ENCODE results near the gene NDUFS8. TPM values are rescaled to one million over a fixed set of nuclear protein-coding genes. Genes with fewer than 3 reads are reported as not detected.

Gene NDUFS8
- total RNA-seq, 1 donor from 2014 or later = 143 TPM

- no peak for TF ChIP-seq CTCF (IDR thresholded peaks at IDR 0.05)
- DNase-seq (ENCODE audit: extremely low spot score, unreplicated experiment) = no peak
- Mint-ChIP-seq H3K9me3 (ENCODE audit: unreplicated experiment) (peaks cover 5% of the 10 kb centered on the region), H3K4me1 (ENCODE audit: unreplicated experiment) (peaks cover 52% of the 10 kb centered on the region), H3K4me3 (ENCODE audit: unreplicated experiment) (no peak overlapping the region), H3K27ac (ENCODE audit: unreplicated experiment) (peak overlapping the region; percentile 96), H3K36me3 (ENCODE audit: unreplicated experiment) (peaks cover 8% of the 10 kb centered on the region), H3K27me3 (ENCODE audit: unreplicated experiment) (no peaks in the 10 kb centered on the region)
Measured at GRCh38 chr11:68027667-68028066, 2.8 kb upstream of the NDUFS8 start.

DNA sequence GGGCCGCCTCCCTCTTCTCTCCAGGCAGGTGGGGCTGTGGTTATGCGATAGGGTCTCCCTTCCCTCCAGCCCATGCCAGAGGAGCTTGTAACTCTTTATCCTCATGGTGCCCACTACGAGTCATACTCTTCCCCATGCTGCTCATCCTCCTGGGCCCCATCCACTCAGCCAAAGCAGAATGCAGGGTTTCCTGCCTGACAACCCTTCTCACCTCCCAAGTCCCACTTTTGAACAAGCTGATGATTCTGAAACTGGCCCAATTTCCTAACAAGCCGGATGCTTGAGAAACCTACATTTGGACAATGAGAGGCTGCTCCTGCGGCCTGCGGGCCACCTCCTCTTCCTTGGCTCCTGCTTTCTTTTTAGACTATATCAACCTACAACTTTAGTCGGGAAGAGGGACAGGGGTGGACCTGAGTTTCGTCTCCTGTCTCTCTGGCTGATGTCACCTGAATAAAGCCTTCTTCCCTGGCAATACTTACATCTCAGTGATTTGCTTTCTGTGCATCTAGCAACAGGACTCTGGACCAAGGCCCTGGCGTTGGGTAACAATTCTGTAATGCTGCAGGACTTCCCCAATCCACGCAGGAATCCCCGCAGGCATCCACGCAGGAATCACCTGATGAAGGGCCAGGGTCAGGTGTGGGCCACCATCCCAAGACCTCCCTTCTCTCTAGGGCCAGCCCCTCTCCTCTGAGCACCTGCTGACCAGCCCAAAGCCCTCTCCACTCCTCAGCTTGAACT lies 1.5 kb upstream of the NDUFS8 start:
- peak overlapping the region; percentile 95 for H3K4me3 Mint-ChIP-seq (ENCODE audit: unreplicated experiment)
- peaks cover 5% of the 10 kb centered on the region for H3K9me3 Mint-ChIP-seq (ENCODE audit: unreplicated experiment)
- peaks cover 52% of the 10 kb centered on the region for H3K4me1 Mint-ChIP-seq (ENCODE audit: unreplicated experiment)
- no peaks in the 10 kb centered on the region for H3K27me3 Mint-ChIP-seq (ENCODE audit: unreplicated experiment)
- DNase-seq (ENCODE audit: extremely low spot score, unreplicated experiment) = no peak
- TF ChIP-seq CTCF (IDR thresholded peaks at IDR 0.05) = no peak
- H3K27ac Mint-ChIP-seq (ENCODE audit: unreplicated experiment) = peak overlapping the region; percentile 96
- H3K36me3 Mint-ChIP-seq (ENCODE audit: unreplicated experiment) = peaks cover 8% of the 10 kb centered on the region

- no peaks in the 10 kb centered on the region for H3K36me3 Mint-ChIP-seq (ENCODE audit: unreplicated experiment)
- peaks cover 50% of the 10 kb centered on the region for H3K4me1 Mint-ChIP-seq (ENCODE audit: unreplicated experiment)
- peak overlapping the region; percentile 83 for H3K27ac Mint-ChIP-seq (ENCODE audit: unreplicated experiment)
- no peak for DNase-seq (ENCODE audit: extremely low spot score, unreplicated experiment)
- H3K9me3 Mint-ChIP-seq (ENCODE audit: unreplicated experiment) = no peaks in the 10 kb centered on the region
- peak overlapping the region; percentile 95 for H3K4me3 Mint-ChIP-seq (ENCODE audit: unreplicated experiment)
- H3K27me3 Mint-ChIP-seq (ENCODE audit: unreplicated experiment) = no peaks in the 10 kb centered on the region
- no peak for TF ChIP-seq CTCF (IDR thresholded peaks at IDR 0.05)
Measured at GRCh38 chr11:68031144-68031464, 623 bp downstream of the NDUFS8 start.

DNA sequence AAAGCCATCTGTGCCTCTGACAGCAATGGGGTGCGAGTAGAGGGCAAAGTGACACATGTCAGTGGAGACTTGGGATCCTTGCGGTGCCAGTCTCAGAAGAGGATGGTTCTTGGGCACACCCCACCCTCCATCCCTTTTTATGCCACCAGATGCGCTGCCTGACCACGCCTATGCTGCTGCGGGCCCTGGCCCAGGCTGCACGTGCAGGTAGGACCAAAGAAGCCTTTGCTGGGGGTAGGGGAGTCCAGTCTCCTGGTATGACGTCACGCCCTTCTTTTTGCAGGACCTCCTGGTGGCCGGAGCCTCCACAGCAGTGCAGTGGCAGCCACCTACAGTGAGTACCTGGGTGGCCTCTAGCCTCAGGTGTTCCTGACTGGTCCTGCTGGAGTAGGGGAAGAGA lies 1.5 kb downstream of the NDUFS8 start:
- DNase-seq (ENCODE audit: extremely low spot score, unreplicated experiment) = no peak
- H3K4me1 Mint-ChIP-seq (ENCODE audit: unreplicated experiment) = peaks cover 42% of the 10 kb centered on the region
- no peak for TF ChIP-seq CTCF (IDR thresholded peaks at IDR 0.05)
- H3K4me3 Mint-ChIP-seq (ENCODE audit: unreplicated experiment) = peak overlapping the region; percentile 95
- H3K27me3 Mint-ChIP-seq (ENCODE audit: unreplicated experiment) = no peaks in the 10 kb centered on the region
- no peak overlapping the region for H3K27ac Mint-ChIP-seq (ENCODE audit: unreplicated experiment)
- peaks cover 2% of the 10 kb centered on the region for H3K36me3 Mint-ChIP-seq (ENCODE audit: unreplicated experiment)
- H3K9me3 Mint-ChIP-seq (ENCODE audit: unreplicated experiment) = no peaks in the 10 kb centered on the region

DNA sequence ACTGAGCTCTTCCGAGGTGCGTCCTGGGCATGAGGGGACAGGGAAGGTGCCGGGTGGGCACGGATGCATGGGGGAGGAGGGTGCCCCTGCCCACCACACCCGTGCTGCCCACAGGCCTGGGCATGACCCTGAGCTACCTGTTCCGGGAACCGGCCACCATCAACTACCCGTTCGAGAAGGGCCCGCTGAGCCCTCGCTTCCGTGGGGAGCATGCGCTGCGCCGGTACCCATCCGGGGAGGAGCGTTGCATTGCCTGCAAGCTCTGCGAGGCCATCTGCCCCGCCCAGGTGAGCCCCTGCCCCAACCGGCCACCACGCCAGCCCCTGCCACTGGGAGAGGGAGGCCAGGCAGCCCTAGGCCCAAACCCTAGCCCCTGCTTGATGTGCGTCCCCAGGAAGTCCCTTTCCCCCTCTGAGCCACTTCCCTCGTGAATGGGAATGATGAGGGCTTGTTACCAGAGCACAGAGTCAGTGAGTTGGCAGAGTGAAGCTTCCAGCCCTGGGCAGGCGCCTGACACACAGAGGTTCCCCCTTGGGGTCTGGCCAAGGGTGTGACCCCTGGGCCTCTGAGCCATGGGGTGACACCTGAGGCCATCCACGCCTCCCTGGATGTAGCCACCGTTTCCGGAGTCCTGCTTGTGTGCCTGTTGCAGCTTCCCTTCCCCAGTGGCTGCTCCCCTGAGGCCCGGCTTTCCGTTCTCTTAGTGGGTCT lies 2.7 kb downstream of the NDUFS8 start:
- Mint-ChIP-seq H3K36me3 (ENCODE audit: unreplicated experiment) (peaks cover 2% of the 10 kb centered on the region), H3K27me3 (ENCODE audit: unreplicated experiment) (no peaks in the 10 kb centered on the region), H3K4me3 (ENCODE audit: unreplicated experiment) (no peak overlapping the region), H3K9me3 (ENCODE audit: unreplicated experiment) (no peaks in the 10 kb centered on the region), H3K27ac (ENCODE audit: unreplicated experiment) (no peak overlapping the region), H3K4me1 (ENCODE audit: unreplicated experiment) (peaks cover 37% of the 10 kb centered on the region)
- no peak for DNase-seq (ENCODE audit: extremely low spot score, unreplicated experiment)
- no peak for TF ChIP-seq CTCF (IDR thresholded peaks at IDR 0.05)

Measured in osteocyte (in vitro differentiated cells).